Motor neuron (in vitro differentiated cells): ENCODE results near the gene PTPRK. TPM values are rescaled to one million over a fixed set of nuclear protein-coding genes. Genes with fewer than 3 reads are reported as not detected.

ENCODE experiments used
- ATAC-seq, 8 experiments: fragments of 200-7000 bp; cut with Tn5 transposase; replicated peaks in 6 of 8; 2 replicates each; pipeline ENCODE4 v1.8.0; 2021; ENCODE audit warnings: mild to moderate bottlenecking in 8 of 8, moderate library complexity in 8 of 8
- H3K27ac ChIP-seq, 2 donors: fragments of 250-450 bp; sonication (Bioruptor Pico); 2 replicates each; pipeline ENCODE4 v1.9.0; 2021; ENCODE audit warnings: antibody characterized with exemption in 2 of 2, mild to moderate bottlenecking in 2 of 2, moderate library complexity in 1 of 2
- H3K4me1 ChIP-seq, 2 donors: fragments of 250-450 bp; sonication (Bioruptor Pico); replicated peaks in 1 of 2; 2 replicates each; pipeline ENCODE4 v1.6.1; 2021; ENCODE audit warnings: antibody characterized with exemption in 2 of 2, mild to moderate bottlenecking in 2 of 2, moderate library complexity in 1 of 2
- H3K4me3 ChIP-seq, 5 donors: fragments of 250-450 bp; sonication (Bioruptor Pico); 2 replicates each; pipeline ENCODE4 v1.9.0; 2021; ENCODE audit warnings: antibody characterized with exemption in 5 of 5, mild to moderate bottlenecking in 5 of 5, moderate library complexity in 4 of 5
- WGBS, 10 experiments: fragments of 450-650 bp; shearing (Covaris generic); methylation state at CpG; one replicate each; pipeline ENCODE4 v1.0.0; 2022; 5-methylcytosine and 5-hydroxymethylcytosine counted together
- in situ Hi-C, 9 experiments: fragments of 400-800 bp; cut with MboI; loops; one replicate each; pipeline ENCODE4 v1.15.0; 2021; ENCODE audit warnings: low sequenced_read_pairs in 9 of 9, low pct_unique_long_range_greater_than_20kb in 2 of 9; ENCODE audit not compliant: unreplicated experiment in 9 of 9
- total RNA-seq, 8 experiments: library from RNA; unstranded; fragments of 300-600 nt; gene quantifications; 2 replicates each; pipeline versions ENCODE4 v1.2.3 to v1.2.4, GENCODE V29; 2022

Gene PTPRK
- total RNA-seq, 8 experiments from 2014 or later = 14.4 to 93.9 (median 26.3) TPM

- H3K4me3 ChIP-seq = no peak overlapping the region
- no peak for ATAC-seq
- in situ Hi-C loops = no loop called here
- 76 to 100% (median 94%) methylated on average over 1 to 3 of the region's 3 CpGs; no CpG with 5 or more reads in 5 of the 10 experiments for WGBS, 10 experiments
- no peak overlapping the region for H3K27ac ChIP-seq
- H3K4me1 ChIP-seq = no peaks in the 10 kb centered on the region
Observed at GRCh38 chr6:128047989-128048388, 472.4 kb downstream of the PTPRK start.

DNA sequence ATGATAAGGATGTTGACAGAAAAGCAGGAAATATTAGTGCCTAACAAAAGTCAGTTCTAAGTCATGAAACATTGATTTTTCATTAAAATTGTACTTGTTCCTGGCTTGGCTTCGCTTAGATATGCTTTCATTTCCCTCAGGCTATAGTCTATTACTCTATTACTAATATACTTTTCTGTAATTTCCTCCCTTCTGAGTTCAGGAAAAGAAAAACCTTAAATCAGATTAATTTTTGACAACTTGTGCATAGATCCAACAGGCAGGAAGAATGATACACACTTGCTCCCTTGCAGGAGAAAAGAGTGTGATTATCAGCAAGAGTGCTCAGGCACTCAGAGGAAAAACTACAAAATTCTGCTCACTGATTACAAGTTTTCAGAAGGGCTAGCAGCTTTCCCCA is 474.4 kb downstream of the PTPRK start:
- Histone ChIP-seq H3K4me3 (no peak overlapping the region), H3K4me1 (no peaks in the 10 kb centered on the region), H3K27ac (no peak overlapping the region)
- no peak for ATAC-seq
- in situ Hi-C loops = no loop called here
- WGBS, 10 experiments = 60 to 100% (median 94%) methylated on average over 1 of the region's 1 CpG; no CpG with 5 or more reads in 2 of the 10 experiments

DNA sequence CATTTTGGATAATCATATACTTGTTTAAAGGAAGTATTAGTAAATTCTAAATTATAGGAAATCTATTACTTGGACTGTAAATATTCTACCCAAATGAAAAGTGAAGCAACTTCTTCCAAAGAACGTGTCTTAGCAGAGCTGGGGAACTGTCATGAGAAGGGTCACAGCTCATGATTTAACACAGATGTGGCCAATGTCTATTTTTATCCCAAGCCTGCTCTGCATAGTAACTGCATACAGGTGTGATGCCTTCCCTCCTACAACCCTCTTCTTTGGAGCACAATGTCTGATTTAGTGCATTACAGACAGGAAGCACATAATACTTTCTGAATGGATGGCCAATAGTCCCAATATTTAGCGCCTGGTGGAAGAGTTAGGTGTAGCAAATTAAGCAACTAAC is 480.9 kb downstream of the PTPRK start:
- no peak overlapping the region for H3K27ac ChIP-seq
- in situ Hi-C loops = no loop called here
- 58 to 100% (median 93%) methylated on average over 1 to 2 of the region's 2 CpGs; no CpG with 5 or more reads in 1 of the 10 experiments for WGBS, 10 experiments

GRCh38 chr6:128036808-128037570 is 483.4 kb downstream of the PTPRK start:
- 68 to 100% (median 98%) methylated on average over 1 to 7 of the region's 7 CpGs for WGBS, 10 experiments
- H3K4me3 ChIP-seq = no peak overlapping the region
- in situ Hi-C loops = no loop called here
- H3K4me1 ChIP-seq = peaks cover under 1 to 2% of the 10 kb centered on the region in 2 donors
- no peak for ATAC-seq
- no peak overlapping the region for H3K27ac ChIP-seq

More for the DNA sequence above, 480.9 kb downstream of the PTPRK start:
- no peak overlapping the region for H3K4me3 ChIP-seq
- peak in 1 of 8 experiments; percentile 37 for ATAC-seq
- H3K4me1 ChIP-seq = no peaks in the 10 kb centered on the region

DNA sequence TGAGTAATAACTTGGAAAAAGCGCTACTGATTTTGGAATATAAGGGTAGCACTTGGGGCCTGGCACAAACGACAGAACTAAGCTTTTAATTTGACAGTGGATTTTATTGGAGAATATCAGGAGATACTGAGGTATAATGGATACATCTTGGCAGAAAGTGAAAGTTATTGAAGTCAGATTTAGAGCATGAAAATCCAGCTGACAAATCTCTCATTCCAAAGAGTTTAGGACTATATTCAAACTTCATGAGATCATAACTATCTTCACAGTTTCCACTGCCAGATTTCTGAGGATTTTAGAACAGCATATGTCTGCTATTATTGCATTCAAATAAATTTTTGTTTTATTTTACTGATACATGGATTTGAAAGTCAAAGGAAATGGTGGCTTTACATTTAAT is 487.2 kb downstream of the PTPRK start:
- H3K27ac ChIP-seq = no peak overlapping the region
- WGBS, 10 experiments = 15 to 100% (median 81%) methylated on average over 1 to 2 of the region's 2 CpGs; no CpG with 5 or more reads in 2 of the 10 experiments
- no peak for ATAC-seq
- in situ Hi-C loops = no loop called here
- H3K4me3 ChIP-seq = no peak overlapping the region
- peaks cover 5 to 10% of the 10 kb centered on the region in 2 donors for H3K4me1 ChIP-seq

DNA sequence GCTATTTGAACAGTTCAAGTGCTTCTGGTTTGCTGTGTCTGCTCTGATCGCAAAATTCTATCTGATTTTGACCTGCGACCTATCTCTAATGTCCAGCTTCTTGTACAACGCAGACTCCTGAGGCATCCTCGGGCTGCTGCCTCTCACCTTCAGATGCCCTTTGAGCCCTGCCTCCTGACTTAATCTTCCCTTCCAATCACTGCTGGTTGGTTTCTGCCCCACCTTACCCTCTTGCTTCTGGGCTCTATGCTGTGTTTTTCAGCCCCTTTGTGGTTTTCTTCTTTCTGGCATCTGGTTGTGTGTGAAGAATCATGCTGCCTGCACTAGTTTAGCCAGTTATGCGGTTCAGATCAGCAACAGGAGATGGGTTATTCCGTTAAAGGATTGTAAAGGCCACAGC is 488.4 kb downstream of the PTPRK start:
- Histone ChIP-seq H3K4me1 (peaks cover 5 to 10% of the 10 kb centered on the region in 2 donors), H3K4me3 (no peak overlapping the region), H3K27ac (no peak overlapping the region)
- WGBS, 10 experiments = 66 to 100% (median 88%) methylated on average over 1 to 6 of the region's 6 CpGs; no CpG with 5 or more reads in 2 of the 10 experiments
- peak in 1 of 8 experiments; percentile 21 for ATAC-seq
- in situ Hi-C loops = no loop called here

DNA sequence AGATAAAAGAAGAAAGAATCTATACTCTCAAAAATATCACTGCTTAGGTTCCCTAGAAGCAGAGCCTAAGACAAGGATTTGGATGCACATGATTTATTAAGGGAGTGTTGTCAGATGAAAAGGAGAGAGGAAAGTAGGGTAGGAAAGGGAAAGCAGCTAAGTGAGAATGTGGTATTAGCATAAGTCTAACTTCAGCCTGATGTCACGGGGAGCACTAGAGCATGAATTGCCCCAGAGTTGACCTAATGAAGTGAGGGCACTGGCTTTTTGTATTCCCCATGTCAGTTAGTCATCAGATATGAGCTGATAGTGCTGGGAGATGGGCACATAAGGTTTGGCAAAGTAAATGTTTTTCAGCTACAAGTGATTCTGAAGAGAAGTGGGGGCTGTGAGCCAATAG is 490.6 kb downstream of the PTPRK start:
- no peak overlapping the region for H3K4me3 ChIP-seq
- ATAC-seq = peak in 3 of 8 experiments; percentile 18 to 42 (median 24)
- H3K27ac ChIP-seq = no peak overlapping the region
- in situ Hi-C loops = no loop called here
- peaks cover 5 to 10% of the 10 kb centered on the region in 2 donors for H3K4me1 ChIP-seq
- WGBS, 10 experiments = 67 to 100% (median 94%) methylated on average over 1 of the region's 1 CpG; no CpG with 5 or more reads in 4 of the 10 experiments

DNA sequence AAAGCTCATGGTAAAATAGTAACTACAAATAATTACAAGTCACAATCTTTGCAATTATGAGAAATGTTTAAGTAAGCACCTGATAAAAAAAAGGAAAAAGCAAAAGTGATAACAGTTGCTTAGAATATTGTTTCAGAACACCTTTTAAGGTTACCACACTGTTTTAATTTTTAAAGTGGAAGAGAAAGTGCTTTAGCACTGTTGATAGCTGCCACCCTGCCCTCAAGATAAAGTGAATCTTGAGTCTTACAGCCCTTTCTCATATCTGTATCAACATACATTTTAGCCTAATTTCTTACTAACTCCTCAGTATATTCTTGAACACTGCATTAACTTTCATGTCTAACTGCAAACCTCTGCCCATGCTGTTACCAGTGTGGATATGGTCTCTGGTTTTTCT is 492.2 kb downstream of the PTPRK start:
- no peak overlapping the region for H3K4me3 ChIP-seq
- no peak for ATAC-seq
- no peak overlapping the region for H3K27ac ChIP-seq
- in situ Hi-C loops = no loop called here
- peaks cover 5 to 10% of the 10 kb centered on the region in 2 donors for H3K4me1 ChIP-seq

GRCh38 chr6:128025478-128025877 is 494.9 kb downstream of the PTPRK start:
- no peak overlapping the region for H3K4me3 ChIP-seq
- H3K27ac ChIP-seq = no peak overlapping the region
- 60 to 100% (median 80%) methylated on average over 1 of the region's 1 CpG; no CpG with 5 or more reads in 5 of the 10 experiments for WGBS, 10 experiments
- H3K4me1 ChIP-seq = no peaks in the 10 kb centered on the region
- in situ Hi-C loops = no loop called here
- peak in 3 of 8 experiments; percentile 17 to 45 (median 29) for ATAC-seq

GRCh38 chr6:128024969-128025368 is 495.4 kb downstream of the PTPRK start:
- no peak overlapping the region for H3K27ac ChIP-seq
- in situ Hi-C loops = no loop called here
- ATAC-seq = peak in 3 of 8 experiments; percentile 91 to 94 (median 93)
- no peak overlapping the region for H3K4me3 ChIP-seq
- 0 to 100% (median 29%) methylated on average over 1 of the region's 1 CpG; no CpG with 5 or more reads in 2 of the 10 experiments for WGBS, 10 experiments
- no peaks in the 10 kb centered on the region for H3K4me1 ChIP-seq

DNA sequence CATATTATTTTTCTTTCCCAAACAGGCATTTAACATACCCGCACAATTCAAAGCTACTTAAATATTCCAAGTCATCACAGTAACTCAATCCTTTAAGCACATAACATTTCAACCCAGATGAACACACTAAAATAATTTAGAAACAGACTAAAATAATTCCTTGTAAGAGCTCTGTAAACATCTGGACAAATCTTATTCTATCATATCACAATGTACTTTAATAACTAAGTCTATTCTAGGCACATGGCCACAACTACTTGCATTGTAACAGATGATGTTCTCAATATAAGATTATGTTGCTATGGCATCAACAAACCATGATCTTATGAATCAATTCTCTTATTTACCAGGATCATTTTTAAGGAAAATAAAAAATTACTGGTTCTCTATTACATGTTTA is 496.4 kb downstream of the PTPRK start:
- Histone ChIP-seq H3K4me1 (no peaks in the 10 kb centered on the region), H3K4me3 (no peak overlapping the region), H3K27ac (no peak overlapping the region)
- in situ Hi-C loops = no loop called here
- 0 to 100% (median 100%) methylated on average over 1 of the region's 1 CpG; no CpG with 5 or more reads in 1 of the 10 experiments for WGBS, 10 experiments
- ATAC-seq = peak in 1 of 8 experiments; percentile 45

DNA sequence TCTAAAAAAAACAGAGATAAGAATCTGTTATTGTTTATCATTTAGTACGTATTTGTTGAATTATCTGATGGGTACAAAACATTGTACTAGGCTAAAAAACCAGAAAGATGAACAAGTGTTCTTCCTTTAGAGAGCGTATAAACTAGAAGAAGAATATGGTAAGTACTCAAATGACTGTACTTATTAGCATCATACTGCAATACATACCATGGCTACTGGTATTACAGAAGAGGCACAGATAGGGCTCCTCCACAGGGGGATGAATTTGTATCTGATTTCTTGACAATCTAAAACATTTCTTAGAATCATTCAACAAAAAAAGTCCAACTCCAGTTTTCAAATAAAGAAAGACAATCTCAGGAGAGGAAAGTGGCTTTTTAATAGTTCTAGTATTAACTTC is 501.6 kb downstream of the PTPRK start:
- Histone ChIP-seq H3K4me1 (no peaks in the 10 kb centered on the region), H3K27ac (no peak overlapping the region), H3K4me3 (no peak overlapping the region)
- no peak for ATAC-seq
- in situ Hi-C loops = no loop called here
- whole genome bisulfite sequencing, 10 experiments = 88 to 100% (median 100%) methylated on average over 1 to 2 of the region's 2 CpGs

GRCh38 chr6:128017288-128017687 is 503.1 kb downstream of the PTPRK start:
- Histone ChIP-seq H3K4me1 (peaks cover 0 to 4% of the 10 kb centered on the region in 2 donors), H3K4me3 (no peak overlapping the region), H3K27ac (no peak overlapping the region)
- in situ Hi-C loops = no loop called here
- ATAC-seq = no peak

GRCh38 chr6:128007658-128008057 is 512.7 kb downstream of the PTPRK start:
- Histone ChIP-seq H3K27ac (no peak overlapping the region), H3K4me3 (no peak overlapping the region), H3K4me1 (peaks cover 0 to 11% of the 10 kb centered on the region in 2 donors)
- WGBS, 10 experiments = 57 to 100% (median 88%) methylated on average over 1 of the region's 1 CpG; no CpG with 5 or more reads in 4 of the 10 experiments
- in situ Hi-C loops = no loop called here
- ATAC-seq = no peak
